Activated CD4-positive, alpha-beta T cell treated with anti-CD3 and anti-CD28 coated beads, Interleukin-2, Interleukin-4, amounts not matched to agents 100 ng/mL and 50 ng/mL, durations not matched to agents 16 hours and 8 hours (primary cell): Measurements from ENCODE around the gene RTN4.
"Not testable (repeated sequence)": the region's sequence is repeated elsewhere in the genome, so short reads cannot be mapped to it uniquely, and the experiment has no call there.

Experiments
- DNase-seq: peaks from one replicate; pipeline ENCODE4 v3.0.0-alpha.2; 2020; ENCODE audit warnings: low spot score

The RTN4 gene

GRCh38 chr2:55050100-55050994 is at the start of gene RTN4:
RTN4 (minus strand) TSS chr2:55050451; CDS start chr2:55050300, 151 bp downstream.
- peak; percentile 99 for DNase-seq

- DNase-seq = no peak
Measured at GRCh38 chr2:55099493-55099877, 49.2 kb upstream of the RTN4 start.

GRCh38 chr2:55097461-55098410 is 47.5 kb upstream of the RTN4 start:
- DNase-seq = no peak

- DNase-seq = no peak
Measured at GRCh38 chr2:55097082-55097460, 46.8 kb upstream of the RTN4 start.

GRCh38 chr2:55096586-55096985 is 46.3 kb upstream of the RTN4 start:
- DNase-seq = no peak

- DNase-seq = no peak
Measured at GRCh38 chr2:55093381-55093780, 43.1 kb upstream of the RTN4 start.

- DNase-seq = no peak
Measured at GRCh38 chr2:55092439-55092838, 42.2 kb upstream of the RTN4 start.

- not testable (repeated sequence) for DNase-seq
Measured at GRCh38 chr2:55091681-55092080, 41.4 kb upstream of the RTN4 start.

- DNase-seq = no peak
Measured at GRCh38 chr2:55090702-55091101, 40.5 kb upstream of the RTN4 start.

GRCh38 chr2:55089726-55090125 is 39.5 kb upstream of the RTN4 start:
- DNase-seq = no peak

GRCh38 chr2:55088400-55088799 is 38.1 kb upstream of the RTN4 start:
- DNase-seq = no peak

- DNase-seq = no peak
Measured at GRCh38 chr2:55087936-55088335, 37.7 kb upstream of the RTN4 start.

- no peak for DNase-seq
Measured at GRCh38 chr2:55087501-55087900, 37.2 kb upstream of the RTN4 start.

- DNase-seq = no peak
Measured at GRCh38 chr2:55085113-55086040, 35.1 kb upstream of the RTN4 start.

GRCh38 chr2:55084641-55085040 is 34.4 kb upstream of the RTN4 start:
- DNase-seq = no peak

- no peak for DNase-seq
Measured at GRCh38 chr2:55080204-55080738, 30.0 kb upstream of the RTN4 start.

GRCh38 chr2:55078956-55079355 is 28.7 kb upstream of the RTN4 start:
- DNase-seq = no peak

GRCh38 chr2:55076721-55077120 is 26.5 kb upstream of the RTN4 start:
- no peak for DNase-seq

GRCh38 chr2:55076019-55076418 is 25.8 kb upstream of the RTN4 start:
- not testable (repeated sequence) for DNase-seq

GRCh38 chr2:55073000-55073983 is 23.0 kb upstream of the RTN4 start:
- DNase-seq = no peak
